Activated CD8-positive, alpha-beta memory T cell treated with anti-CD3 and anti-CD28 coated beads, Interleukin-2, amount 50 U/mL, for 24 hours (primary cell): ENCODE measurements around the gene SV2C.
"Not testable (repeated sequence)": the region's sequence is repeated elsewhere in the genome, so short reads cannot be mapped to it uniquely, and the experiment has no call there.

Experiments used
- DNase-seq: peaks from one replicate; pipeline ENCODE4 v3.0.0-alpha.2; 2020; ENCODE audit errors: extremely low read depth

The SV2C gene, protein sequence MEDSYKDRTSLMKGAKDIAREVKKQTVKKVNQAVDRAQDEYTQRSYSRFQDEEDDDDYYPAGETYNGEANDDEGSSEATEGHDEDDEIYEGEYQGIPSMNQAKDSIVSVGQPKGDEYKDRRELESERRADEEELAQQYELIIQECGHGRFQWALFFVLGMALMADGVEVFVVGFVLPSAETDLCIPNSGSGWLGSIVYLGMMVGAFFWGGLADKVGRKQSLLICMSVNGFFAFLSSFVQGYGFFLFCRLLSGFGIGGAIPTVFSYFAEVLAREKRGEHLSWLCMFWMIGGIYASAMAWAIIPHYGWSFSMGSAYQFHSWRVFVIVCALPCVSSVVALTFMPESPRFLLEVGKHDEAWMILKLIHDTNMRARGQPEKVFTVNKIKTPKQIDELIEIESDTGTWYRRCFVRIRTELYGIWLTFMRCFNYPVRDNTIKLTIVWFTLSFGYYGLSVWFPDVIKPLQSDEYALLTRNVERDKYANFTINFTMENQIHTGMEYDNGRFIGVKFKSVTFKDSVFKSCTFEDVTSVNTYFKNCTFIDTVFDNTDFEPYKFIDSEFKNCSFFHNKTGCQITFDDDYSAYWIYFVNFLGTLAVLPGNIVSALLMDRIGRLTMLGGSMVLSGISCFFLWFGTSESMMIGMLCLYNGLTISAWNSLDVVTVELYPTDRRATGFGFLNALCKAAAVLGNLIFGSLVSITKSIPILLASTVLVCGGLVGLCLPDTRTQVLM

DNA sequence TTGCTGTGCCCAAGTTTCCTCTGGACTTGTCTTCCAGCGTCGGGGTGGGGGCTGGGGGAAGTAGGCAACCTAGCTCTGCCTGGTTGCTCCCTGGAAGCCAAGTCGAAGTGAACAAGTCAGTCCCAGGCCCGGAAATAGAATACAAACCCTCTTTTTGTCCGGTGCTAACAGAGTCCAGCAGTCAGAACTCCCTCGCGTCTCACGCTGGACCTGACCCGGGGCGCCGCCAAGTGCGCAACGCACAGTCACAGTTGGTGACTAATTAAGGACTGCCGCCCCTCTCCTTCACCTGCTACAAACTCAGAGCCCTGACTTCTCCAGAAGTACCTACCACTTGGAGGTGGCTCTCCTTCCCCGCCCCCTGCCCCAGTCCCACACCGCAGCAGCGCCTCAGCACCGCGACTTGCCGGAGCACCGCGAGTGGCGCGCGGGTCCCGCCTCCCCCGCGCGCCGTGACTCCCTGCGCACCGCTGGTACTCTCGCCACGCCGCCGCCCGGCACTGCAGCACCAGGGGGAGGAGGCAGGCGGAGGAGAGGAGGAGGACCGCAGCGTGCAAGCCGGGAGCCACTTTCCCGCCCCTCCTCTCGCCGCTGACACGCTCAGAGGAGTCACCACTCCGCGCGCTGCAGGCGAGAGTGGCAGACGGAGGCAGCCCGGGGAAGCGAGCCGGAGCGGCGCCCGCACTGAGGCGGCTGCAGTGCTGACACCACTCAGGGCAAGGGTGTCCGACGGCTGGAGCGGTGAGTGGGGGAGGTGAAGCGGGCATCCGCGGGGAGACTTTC is at the start of gene SV2C:
SV2C (plus strand) TSS at position 612 of the 783 bp plus-strand sequence. CDS start 48,368 bp downstream, outside the sequence.
- DNase-seq, result no peak

DNA sequence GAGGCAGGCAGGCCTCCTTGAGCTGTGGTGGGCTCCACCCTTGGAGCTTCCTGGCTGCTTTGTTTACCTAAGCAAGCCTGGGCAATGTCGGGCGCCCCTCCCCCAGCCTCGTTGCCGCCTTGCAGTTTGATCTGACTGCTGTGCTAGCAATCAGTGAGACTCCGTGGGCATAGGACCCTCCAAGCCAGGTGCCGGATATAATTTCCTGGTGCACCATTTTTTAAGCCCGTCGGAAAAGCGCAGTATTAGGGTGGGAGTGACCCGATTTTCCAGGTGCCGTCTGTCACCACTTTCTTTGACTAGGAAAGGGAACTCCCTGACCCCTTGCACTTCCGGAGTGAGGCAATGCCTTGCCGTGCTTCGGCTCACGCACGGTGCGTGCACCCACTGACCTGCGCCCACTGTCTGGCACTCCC is 45.4 kb upstream of the SV2C start:
- DNase-seq, result not testable (repeated sequence)

DNA sequence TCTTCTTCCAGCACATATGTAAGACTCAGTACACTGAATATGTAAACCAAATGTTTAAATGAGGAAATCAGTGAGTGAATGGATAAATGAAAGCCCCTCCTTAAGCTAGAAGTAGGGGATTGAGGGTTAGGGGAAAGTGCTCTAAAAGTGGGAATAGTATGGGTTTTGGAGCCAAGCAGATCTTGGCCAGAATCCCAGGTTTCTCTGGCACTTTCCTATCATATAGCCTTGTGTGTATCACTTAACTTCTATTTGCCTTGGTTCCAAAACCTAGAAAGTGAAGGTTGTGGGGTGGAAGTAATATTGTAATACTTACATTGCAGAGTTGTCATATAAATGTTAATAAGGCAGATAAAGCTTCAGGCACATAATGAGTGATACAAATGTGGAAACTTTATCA is 45.0 kb upstream of the SV2C start:
- DNase-seq, result no peak

DNA sequence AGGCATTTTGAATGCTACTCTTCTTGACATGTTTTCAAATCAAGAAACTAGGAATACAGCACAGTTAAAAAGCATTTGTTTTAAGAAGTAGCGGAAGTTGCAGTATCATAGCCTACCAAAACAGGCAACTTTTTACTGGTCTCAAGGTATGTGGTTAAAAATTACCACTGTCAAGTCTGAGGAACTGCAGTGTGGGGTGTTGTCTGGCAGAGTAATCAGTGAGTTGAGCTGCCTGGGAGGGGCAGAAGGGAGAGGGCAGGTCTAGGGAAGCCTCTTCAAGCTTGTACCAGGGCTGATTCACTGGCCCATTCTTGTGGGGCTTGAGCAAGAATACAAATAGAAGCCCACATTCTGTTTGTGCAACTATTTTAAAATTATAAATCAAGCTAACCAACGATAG is 42.4 kb upstream of the SV2C start:
- no peak for DNase-seq

DNA sequence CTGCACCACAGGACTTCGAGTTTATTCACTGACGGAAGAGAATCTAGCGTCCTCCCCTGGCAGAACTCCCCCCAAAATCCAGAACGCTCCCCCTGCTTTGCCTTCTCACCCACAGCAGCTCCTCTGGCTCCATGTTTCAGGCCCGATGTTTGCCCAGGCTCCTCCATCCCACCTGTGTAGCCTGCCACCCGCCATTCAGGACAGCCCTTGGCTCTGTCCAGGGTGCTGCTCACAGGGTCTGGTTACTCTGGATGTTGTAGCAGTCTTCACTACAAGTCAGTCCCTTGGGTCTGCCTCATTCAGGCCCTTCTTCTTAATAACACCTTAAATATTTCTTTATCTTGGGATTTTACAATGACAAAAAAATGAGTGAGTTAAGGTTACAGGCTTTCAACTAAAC is 41.3 kb upstream of the SV2C start:
- DNase-seq, result no peak

DNA sequence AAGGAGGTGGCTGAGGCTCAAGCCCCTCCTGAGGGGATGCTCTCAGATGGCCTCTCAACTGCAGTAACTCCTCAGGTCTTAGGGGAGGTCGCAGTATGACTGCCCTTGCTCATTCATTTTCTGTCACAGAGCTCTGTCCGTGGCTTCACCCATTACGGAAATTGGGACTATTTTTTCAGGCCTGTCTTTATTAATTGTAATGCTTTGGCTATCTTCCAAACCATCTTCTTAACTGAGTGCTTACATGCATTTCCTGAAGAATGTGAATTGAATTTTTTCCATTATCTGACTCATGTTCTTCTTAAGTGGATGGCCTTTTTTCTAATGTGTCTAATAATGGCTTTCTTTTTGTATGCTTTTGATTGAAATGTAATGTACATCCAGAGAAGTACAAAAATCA is 36.4 kb upstream of the SV2C start:
- DNase-seq, result no peak

DNA sequence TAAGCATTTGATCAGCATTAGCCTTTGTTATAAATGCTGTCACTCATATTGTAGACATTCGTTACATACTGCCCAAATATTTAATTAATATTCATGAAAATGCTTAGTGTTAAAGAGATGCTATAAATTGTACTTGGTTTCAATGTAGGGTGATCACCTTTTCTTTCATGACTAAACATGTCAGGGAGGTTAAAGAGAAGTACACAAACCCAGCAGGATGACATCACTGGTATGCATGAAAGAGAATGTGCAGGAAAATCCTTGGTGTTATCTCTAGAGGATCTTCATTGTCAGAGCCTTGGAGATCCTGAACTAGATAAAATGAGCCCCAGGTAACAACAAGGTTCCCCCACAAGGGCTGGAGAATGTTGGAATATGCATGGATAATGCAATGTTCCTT is 33.0 kb upstream of the SV2C start:
- no peak for DNase-seq

DNA sequence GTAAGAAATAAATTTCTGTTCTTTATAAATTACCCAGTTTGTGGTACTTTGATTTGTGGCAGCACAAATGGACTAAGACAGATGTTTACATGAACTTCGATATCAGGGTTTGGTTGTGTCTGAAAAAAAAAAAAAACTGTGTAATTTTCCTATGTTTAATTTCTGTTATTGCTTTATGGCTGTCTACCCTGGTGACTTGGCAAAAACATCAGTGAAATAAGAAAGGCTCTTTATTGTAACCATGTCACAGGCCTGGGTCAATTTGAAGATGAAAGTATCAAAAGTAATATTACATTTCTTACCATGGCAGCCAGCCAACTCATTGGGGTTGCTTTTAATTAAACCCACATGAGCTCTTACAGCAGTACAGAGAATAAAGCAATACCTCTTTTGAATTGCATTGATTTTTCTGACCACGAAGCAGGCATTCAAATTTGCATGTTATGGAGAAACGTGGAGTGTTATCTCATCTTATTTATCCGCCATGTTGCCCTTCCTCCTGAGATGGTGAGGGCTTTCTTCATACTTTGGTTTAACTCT is 20.6 kb upstream of the SV2C start:
- DNase-seq, result no peak

DNA sequence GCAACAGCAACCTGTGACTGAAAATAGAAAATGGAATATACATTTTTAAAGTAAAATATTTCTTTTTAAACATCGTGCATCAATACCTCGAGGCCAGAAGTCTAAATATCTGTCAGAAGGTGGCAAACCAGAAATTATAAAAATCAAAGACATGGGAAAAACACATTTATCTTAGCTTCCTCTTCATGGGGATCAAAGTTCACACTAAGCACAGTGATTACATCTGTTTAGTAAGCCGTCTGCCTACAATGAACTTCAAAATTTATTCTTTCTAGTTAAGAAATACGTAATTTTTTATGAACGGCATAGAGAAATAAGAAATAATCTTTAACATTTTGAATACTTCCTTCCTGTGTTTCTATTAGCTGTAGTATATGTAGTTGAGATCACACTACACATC is 17.9 kb upstream of the SV2C start:
- DNase-seq, result no peak

DNA sequence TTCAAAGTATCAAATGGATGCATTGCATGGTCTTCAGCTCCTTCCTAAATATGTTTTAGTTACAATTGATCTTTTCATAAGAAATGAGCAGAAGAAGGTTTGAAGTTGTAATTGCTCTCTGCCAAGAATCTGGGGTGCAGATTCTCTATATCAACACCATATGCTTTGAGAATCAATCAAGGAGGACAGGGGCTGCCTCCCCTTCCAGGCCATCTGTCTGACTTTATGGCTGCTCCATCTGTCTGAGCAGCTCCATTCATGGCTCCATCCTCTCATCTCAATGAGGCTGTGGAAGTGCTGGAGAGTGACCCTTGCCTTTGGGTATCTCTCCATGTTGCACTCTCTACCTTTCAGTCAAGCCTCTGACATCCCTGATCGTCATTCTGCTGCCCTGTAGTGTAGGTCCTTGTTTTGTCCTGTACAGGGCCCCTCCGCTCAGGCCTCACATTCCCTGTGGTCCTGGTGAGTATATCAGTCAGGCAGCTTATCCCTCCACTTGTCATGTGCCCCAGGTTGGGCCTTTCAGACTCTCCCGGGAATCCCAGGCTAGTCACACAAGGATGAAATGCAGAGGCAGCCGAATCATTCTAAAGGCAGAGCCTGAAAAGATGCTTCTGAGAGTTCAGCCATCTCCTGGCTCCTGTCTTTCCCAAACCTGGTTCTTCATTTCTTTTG is 14.0 kb upstream of the SV2C start:
- DNase-seq, result no peak

DNA sequence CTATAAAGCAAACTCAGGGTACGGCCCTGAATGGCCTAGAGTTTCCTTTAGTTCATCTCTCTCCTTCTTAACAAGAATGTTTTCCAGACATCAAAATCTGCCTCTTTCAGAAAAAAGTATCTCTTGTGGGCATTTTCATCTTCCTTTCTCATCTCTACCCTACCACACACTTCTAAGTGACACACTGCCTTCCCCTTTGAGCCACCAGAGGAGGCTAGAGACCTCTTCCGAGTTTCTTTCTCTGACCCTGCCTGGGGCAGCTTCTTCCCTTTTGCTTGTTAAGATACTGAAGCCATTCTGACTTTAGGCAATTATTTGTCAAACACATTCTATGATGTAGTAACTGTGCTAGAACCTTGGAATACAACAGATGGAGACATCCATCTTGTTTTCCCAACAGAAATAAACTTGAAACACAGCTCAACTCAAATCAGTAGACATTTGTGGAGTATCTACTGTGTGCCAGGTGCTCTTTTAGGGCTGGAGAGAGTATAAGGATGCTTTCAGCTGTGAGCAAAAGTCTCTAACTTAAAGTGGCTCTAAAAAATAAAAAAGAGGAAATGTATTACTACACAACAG is 8.6 kb upstream of the SV2C start:
- DNase-seq, result no peak

DNA sequence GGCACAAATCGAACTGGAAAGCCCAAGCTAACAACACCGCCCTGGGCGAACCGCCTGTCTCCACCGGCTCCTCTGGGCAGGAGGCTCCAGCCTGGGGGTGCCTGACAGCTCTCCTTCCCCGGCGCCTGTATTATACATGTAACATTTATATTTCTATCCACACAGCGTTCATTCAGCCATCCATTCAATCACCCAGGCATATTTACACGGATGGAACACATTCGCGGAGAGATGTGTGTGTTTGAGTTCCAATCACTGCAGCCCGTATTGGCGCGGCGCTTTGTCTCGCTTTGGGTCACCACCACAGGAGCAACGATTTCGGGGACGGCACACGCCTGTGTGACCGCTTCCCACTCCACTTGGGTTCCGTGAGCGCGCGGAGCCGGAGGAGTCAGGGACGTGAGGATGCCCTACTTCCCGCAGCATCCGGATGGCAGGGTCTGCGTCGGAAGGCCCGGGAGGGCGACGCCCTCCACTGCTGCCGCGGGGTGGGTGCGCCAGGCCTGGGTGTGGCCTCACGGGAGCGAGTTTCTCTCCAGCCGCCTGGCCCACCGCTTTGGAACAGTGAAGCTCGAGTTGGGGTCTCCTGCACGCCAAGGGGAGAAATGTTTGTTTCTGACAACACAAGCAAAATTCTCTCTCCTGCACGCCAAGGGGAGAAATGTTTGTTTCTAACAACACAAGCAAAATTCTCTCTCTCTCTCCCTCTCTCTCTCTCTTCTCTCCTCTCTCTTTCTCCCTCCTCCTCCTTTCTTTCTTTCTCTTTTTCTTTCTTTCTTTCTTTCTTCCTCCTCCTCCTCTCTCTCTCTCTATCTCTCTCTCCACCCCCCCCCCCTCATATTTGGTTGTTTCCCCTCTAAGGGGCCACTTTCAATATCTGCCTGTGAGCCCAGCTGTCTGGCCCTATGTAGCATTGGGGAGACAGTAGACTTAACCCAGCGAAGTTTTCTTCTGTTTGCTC is 1.1 kb upstream of the SV2C start:
- no peak for DNase-seq

DNA sequence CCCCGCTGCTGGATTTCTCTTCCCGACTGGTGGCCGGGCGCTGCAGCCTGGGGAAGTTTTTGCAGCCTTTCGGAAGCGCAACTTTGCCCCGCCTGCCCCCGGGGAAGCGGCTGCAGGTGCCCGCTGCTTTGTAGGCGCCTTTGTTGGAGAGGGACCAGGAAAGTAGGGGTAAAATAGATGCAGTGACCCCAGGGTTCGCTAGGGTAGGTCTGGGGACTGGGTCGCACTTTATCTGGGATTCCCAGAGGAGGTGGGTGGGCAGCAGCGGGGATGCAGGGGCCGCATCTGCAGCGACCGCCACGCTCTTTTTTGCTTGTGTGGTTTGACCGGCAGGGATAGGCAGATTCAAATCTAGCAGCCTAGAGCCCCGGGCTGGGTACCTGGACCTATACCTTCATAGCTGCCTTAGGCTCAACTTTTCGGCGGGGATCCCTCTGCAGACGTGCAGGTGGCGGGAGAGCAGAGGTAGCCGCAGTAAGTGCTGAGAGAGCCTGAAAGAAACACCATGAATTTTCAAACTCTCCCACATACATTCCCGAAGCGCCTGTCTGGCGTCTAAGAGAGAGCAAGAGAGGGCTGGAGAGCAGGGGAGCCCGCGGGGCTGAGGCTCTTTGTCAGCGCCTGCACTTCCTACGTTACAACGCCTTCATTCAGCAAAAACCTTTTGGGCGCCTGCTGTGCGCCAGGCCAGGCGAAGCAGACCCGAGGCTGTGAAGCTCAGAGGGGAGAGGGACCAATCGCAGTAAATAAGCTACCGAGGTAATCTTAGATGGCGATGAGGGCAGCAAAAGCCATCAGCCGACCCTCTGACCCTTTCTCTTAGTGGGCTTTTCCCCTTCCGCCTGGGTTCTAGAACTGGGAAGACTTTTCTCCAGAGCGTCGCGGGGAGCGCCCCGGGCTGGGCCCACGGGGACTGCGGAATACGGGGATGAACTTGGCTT is 642 bp downstream of the SV2C start:
- no peak for DNase-seq

DNA sequence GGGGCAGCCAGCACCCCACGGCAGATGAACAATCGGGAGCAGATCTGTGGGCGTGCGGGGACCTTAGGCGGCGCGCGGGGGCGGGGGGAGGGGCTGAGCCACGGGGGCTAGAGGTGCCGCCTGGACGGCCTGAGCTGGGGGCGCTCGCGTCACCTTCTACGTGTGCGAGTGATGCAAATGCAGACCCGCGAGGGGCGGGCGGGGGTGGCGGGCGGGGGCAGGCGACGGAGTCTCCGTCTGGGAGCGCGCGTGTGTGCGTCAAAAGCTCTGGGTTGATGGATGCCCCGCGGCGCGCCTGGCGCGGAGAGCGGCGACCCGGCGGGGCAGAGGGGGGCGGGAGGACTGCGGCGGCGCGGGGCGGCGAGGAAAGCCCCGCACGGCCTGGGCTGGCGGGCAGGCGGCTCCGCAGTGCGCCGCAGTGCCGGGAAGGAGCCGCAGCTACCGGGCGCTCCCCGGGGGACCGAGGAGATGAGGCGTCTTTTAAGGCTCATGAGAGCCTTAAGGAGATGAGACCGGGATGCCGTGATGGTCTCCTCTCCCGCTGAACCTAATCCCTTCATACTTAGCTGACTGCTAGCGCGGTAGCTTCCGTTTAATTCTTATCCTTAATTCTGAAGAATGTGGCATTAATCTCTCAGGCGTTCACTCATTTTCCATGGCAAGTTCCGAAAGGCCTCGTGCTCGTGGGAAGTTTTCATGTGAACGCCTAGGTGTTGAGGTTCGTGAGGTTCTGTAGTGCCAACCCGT is 1.5 kb downstream of the SV2C start:
- no peak for DNase-seq

DNA sequence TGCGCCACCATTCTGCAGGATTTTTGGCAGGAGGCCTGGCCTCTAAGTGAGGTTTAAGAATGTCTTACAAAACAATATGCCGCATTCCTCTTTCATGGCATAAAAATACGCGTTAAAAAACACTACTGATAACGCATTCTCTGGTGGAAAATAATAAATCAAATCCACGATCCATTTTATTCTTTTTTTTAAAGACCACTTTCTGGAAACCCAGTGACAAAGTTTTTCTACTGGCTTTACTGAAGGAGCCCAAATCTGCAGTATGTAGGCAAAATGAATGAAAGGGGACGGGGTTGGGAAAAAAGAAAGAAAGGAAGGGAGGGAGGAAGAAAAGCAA is 2.0 kb downstream of the SV2C start:
- no peak for DNase-seq

DNA sequence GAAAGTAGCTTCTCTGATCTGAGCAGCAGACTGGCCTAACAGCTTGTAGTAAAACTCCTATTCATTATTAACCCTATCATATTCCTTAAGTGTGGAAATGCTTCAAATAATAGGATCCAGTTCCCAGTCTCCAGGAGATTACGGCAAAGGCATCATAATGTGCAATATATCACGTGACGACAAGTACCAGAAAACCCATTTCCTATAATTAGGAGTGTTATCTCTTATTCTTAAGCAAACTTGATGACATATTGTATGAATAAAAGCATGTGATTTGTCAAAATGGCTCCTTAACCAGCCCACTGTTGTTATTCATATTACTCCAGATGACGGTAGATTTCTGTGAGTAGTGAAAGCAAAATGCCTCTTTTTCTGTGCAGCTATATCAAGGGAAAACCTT is 2.9 kb downstream of the SV2C start:
- no peak for DNase-seq

DNA sequence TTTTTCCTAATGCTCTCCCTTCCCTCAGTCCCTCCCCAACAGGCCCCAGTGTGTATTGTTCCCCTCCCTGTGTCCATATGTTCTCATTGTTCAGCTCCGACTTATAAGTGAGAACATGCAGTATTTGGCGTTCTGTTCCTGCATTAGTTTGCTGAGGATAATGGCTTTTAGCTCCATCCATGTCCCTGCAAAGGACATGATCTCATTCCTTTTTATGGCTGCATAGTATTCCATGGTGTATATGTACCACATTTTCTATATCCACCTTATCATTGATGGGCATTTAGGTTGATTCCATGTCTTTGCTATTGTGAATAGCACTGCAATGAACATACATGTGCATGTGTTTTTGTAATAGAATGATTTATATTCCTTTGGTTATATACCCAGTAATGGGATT is 6.0 kb downstream of the SV2C start:
- not testable (repeated sequence) for DNase-seq

DNA sequence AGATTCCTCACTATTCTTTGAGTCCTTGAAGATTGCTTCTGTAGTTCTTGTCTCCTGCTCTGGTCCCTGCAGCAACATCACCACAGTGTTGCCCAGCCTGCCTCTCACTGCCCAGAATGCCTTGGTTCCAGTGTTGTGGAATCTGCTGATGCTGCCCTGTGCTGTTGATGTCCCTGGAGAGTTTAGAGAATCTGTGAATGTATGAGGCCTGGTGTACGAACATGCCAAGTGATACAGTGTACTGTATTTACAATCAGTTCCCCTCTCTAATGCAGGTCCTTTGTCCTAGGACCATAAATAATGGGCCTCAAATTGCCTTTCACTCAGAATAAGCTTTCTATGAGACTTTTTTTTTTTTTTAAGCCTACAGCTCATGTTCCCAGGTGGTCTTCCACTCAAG is 8.2 kb downstream of the SV2C start:
- DNase-seq, result no peak
